PFSK-1 (cell line): ENCODE measurements around the gene MFSD11.

Experiments used
- POLR2AphosphoS5 ChIP-seq: IDR thresholded peaks from 2 replicates; pipeline ENCODE4 v1.6.1; 2012; ENCODE audit warnings: low read depth, mild to moderate bottlenecking, control low read depth, low read length, moderate library complexity
- REST ChIP-seq, 2 experiments: IDR thresholded peaks; 2 replicates each; pipeline versions ENCODE4 v1.6.1 to v1.8.0; 2011 to 2012; ENCODE audit warnings: low read depth in 2 of 2, low read length in 2 of 2, control low read depth in 1 of 2, inconsistent platforms in 1 of 2, mild to moderate bottlenecking in 1 of 2, moderate library complexity in 1 of 2; ENCODE audit not compliant: insufficient read depth in 1 of 2

- TF ChIP-seq REST (IDR thresholded peaks at IDR 0.05; ENCODE audit: insufficient read depth in 1 of 2, low read depth in 2 of 2, low read length in 2 of 2) (no peak), POLR2AphosphoS5 (no peak)
Observed at GRCh38 chr17:76709077-76709950, 28.6 kb upstream of the MFSD11 start.
